HG03064 (cell line): ENCODE results near the gene UBE2F.

Experiments
- ATAC-seq: cut with Tn5 transposase; IDR thresholded peaks from one replicate; pipeline ENCODE4 v1.9.1; 2021; ENCODE audit warnings: low read depth; ENCODE audit not compliant: unreplicated experiment

Gene UBE2F

GRCh38 chr2:237966565-237967462 lies at the start of gene UBE2F:
TSS of gene UBE2F (plus strand) at chr2:237967014. CDS start at chr2:237973108, 6,094 bp downstream.
- ATAC-seq, result peak; percentile 95

- ATAC-seq, result no peak
Observed at GRCh38 chr2:237917696-237918374, 49.0 kb upstream of the UBE2F start.

- ATAC-seq, result no peak
Observed at GRCh38 chr2:237919593-237919992, 47.2 kb upstream of the UBE2F start.

GRCh38 chr2:237920673-237921072 lies 46.1 kb upstream of the UBE2F start:
- no peak for ATAC-seq

- no peak for ATAC-seq
Observed at GRCh38 chr2:237921967-237922492, 44.8 kb upstream of the UBE2F start.

GRCh38 chr2:237922641-237923361 lies 44.0 kb upstream of the UBE2F start:
- no peak for ATAC-seq

- no peak for ATAC-seq
Observed at GRCh38 chr2:237923481-237924163, 43.2 kb upstream of the UBE2F start.

GRCh38 chr2:237924164-237924534 lies 42.7 kb upstream of the UBE2F start:
- ATAC-seq, result no peak

GRCh38 chr2:237927135-237927534 lies 39.7 kb upstream of the UBE2F start:
- no peak for ATAC-seq

GRCh38 chr2:237927986-237928385 lies 38.8 kb upstream of the UBE2F start:
- ATAC-seq, result no peak

GRCh38 chr2:237929979-237930378 lies 36.8 kb upstream of the UBE2F start:
- ATAC-seq, result no peak

- ATAC-seq, result no peak
Observed at GRCh38 chr2:237931205-237931721, 35.6 kb upstream of the UBE2F start.

- ATAC-seq, result no peak
Observed at GRCh38 chr2:237932731-237933131, 34.1 kb upstream of the UBE2F start.

- ATAC-seq, result no peak
Observed at GRCh38 chr2:237934186-237934585, 32.6 kb upstream of the UBE2F start.

GRCh38 chr2:237935740-237936452 lies 30.9 kb upstream of the UBE2F start:
- no peak for ATAC-seq

- ATAC-seq, result no peak
Observed at GRCh38 chr2:237939251-237939650, 27.6 kb upstream of the UBE2F start.

- no peak for ATAC-seq
Observed at GRCh38 chr2:237940828-237941227, 26.0 kb upstream of the UBE2F start.

- ATAC-seq, result no peak
Observed at GRCh38 chr2:237941239-237941638, 25.6 kb upstream of the UBE2F start.

GRCh38 chr2:237942513-237942899 lies 24.3 kb upstream of the UBE2F start:
- ATAC-seq, result no peak
